GM12878 (cell line): Measurements from ENCODE around the gene AP1M2. TPM values are rescaled to one million over a fixed set of nuclear protein-coding genes. Genes with fewer than 3 reads are reported as not detected.

ENCODE experiments used
- ATAC-seq: fragments of 200-7000 bp; cut with Tn5 transposase; 3 replicates; pipeline ENCODE4 v1.9.1; 2020; ENCODE audit warnings: mild to moderate bottlenecking, moderate library complexity
- BruUV-seq: library from RNA; stranded (reverse); fragments of 400-500 nt; replicated peaks from 2 replicates; lab custom pipeline; 2021; lab: Mats Ljungman, UMichigan
- CTCF ChIA-PET: fragments of 300-600 bp; sonication (Branson Sonifier 250); formaldehyde crosslinking; extraction: SDS; loops from one replicate; lab custom pipeline; 2021; ENCODE audit warnings: inconsistent platforms; lab: Yijun Ruan, JAX
- POLR2A ChIA-PET: fragments of 350-600 bp; formaldehyde crosslinking; extraction: SDS; loops from one replicate; lab custom pipeline; 2021; ENCODE audit warnings: inconsistent platforms; lab: Charles Lee
- RAD21 ChIA-PET: fragments of 300-600 bp; sonication (Branson Sonifier 250); formaldehyde crosslinking; loops from one replicate; lab custom pipeline; 2023; ENCODE audit warnings: antibody characterized with exemption; ENCODE audit not compliant: unreplicated experiment; lab: Charles Lee
- SMC1A ChIA-PET: fragments of 300-600 bp; sonication (Branson Sonifier 250); formaldehyde crosslinking; loops from one replicate; lab custom pipeline; 2023; ENCODE audit not compliant: unreplicated experiment, uncharacterized antibody; lab: Charles Lee
- DNase-seq: peaks from one replicate; pipeline ENCODE4 v3.0.0-alpha.2; 2011; ENCODE audit warnings: low read depth, low spot score
- FAIRE-seq: peaks from 3 replicates; lab custom pipeline; 2011; peaks lifted over from hg19 to GRCh38; lab: Jason Lieb, UNC
- H2AFZ ChIP-seq: 2 replicates; pipeline ENCODE4 v1.6.0; 2011; ENCODE audit warnings: low read depth, low read length, control low read depth; ENCODE audit not compliant: control insufficient read depth
- H3K27ac ChIP-seq: 2 replicates; pipeline ENCODE4 v1.5.1; 2011; ENCODE audit warnings: control low read depth; ENCODE audit not compliant: control insufficient read depth, insufficient read depth
- H3K27me3 ChIP-seq, 2 experiments: replicated peaks in 1 of 2; 2 replicates each; pipeline versions ENCODE4 v1.6.0 to v1.6.1; 2011; ENCODE audit warnings: low read length in 1 of 2; ENCODE audit not compliant: control insufficient read depth in 2 of 2, insufficient read depth in 2 of 2
- H3K36me3 ChIP-seq, 2 experiments: 2 replicates each; pipeline ENCODE4 v1.5.1; 2011; ENCODE audit warnings: low read length in 1 of 2; ENCODE audit not compliant: control insufficient read depth in 2 of 2, insufficient read depth in 2 of 2
- H3K4me1 ChIP-seq: 2 replicates; pipeline ENCODE4 v1.6.1; 2011; ENCODE audit warnings: mild to moderate bottlenecking, low read length, moderate library complexity, mixed read lengths; ENCODE audit not compliant: control insufficient read depth, insufficient read depth
- H3K4me2 ChIP-seq: 2 replicates; pipeline ENCODE4 v1.6.0; 2011; ENCODE audit warnings: control low read depth; ENCODE audit not compliant: control insufficient read depth, insufficient read depth
- H3K4me3 ChIP-seq: fragments of 200-600 bp; sonication (generic); 2 replicates; pipeline ENCODE4 v1.5.1; 2016
- H3K79me2 ChIP-seq: 2 replicates; pipeline ENCODE4 v1.6.0; 2011; ENCODE audit warnings: low read length; ENCODE audit not compliant: control insufficient read depth, insufficient read depth
- H3K9ac ChIP-seq: 2 replicates; pipeline ENCODE4 v1.8.0; 2011; ENCODE audit warnings: low read length, control low read depth, mixed read lengths; ENCODE audit not compliant: control insufficient read depth, insufficient read depth
- H3K9me3 ChIP-seq: replicated peaks from 3 replicates; pipeline ENCODE4 v1.5.1; 2011; ENCODE audit warnings: mild to moderate bottlenecking, low read length; ENCODE audit not compliant: control insufficient read depth, insufficient read depth
- H4K20me1 ChIP-seq: 2 replicates; pipeline ENCODE4 v1.6.0; 2011; ENCODE audit not compliant: control insufficient read depth, insufficient read depth
- FOXM1 ChIP-seq: IDR thresholded peaks from 2 replicates; pipeline ENCODE4 v1.6.1; 2012; ENCODE audit warnings: low read depth, mild to moderate bottlenecking, inconsistent platforms, low read length, moderate library complexity
- HDAC2 ChIP-seq: fragments of 200-600 bp; sonication (generic); IDR thresholded peaks from 2 replicates; pipeline ENCODE4 v1.6.1; 2017
- HDGF ChIP-seq: fragments of 450-650 bp; IDR thresholded peaks from 2 replicates; pipeline ENCODE4 v1.6.1; 2016; ENCODE audit warnings: antibody characterized with exemption
- RELA ChIP-seq: fragments of 450-650 bp; IDR thresholded peaks from 2 replicates; pipeline ENCODE4 v1.8.0; 2014; ENCODE audit warnings: borderline replicate concordance; ENCODE audit not compliant: partially characterized antibody
- SMAD1 ChIP-seq: fragments of 450-650 bp; IDR thresholded peaks from 2 replicates; pipeline ENCODE4 v1.6.1; 2018; ENCODE audit warnings: mild to moderate bottlenecking, low read depth; ENCODE audit not compliant: partially characterized antibody
- SRF ChIP-seq, 2 experiments: IDR thresholded peaks; 2 replicates each; pipeline ENCODE4 v1.6.1; 2011; ENCODE audit warnings: low read depth in 2 of 2, low read length in 2 of 2, mild to moderate bottlenecking in 1 of 2, moderate library complexity in 1 of 2
- STAT3 ChIP-seq: IDR thresholded peaks from 2 replicates; pipeline ENCODE4 v1.6.1; 2011; ENCODE audit warnings: low read depth, low read length, improper control_type of control experiment
- TAF1 ChIP-seq: IDR thresholded peaks from 2 replicates; pipeline ENCODE4 v1.6.1; 2011; ENCODE audit warnings: mild to moderate bottlenecking, low read depth, low read length, borderline replicate concordance
- USF2 ChIP-seq: IDR thresholded peaks from 2 replicates; pipeline ENCODE4 v1.6.1; 2011; ENCODE audit warnings: low read depth, low read length, improper control_type of control experiment, borderline replicate concordance
- ZZZ3 ChIP-seq: IDR thresholded peaks from 2 replicates; pipeline ENCODE4 v1.6.1; 2011; ENCODE audit warnings: low read depth; ENCODE audit not compliant: control insufficient read depth, insufficient read length
- WGBS: methylation state at CpG from one replicate; pipeline ENCODE4 v1.1.6; 2016; ENCODE audit warnings: low lambda C conversion rate; ENCODE audit not compliant: insufficient replicate concordance, insufficient coverage; ENCODE audit errors: missing lambda C conversion rate; 5-methylcytosine and 5-hydroxymethylcytosine counted together
- in situ Hi-C: fragments of 300-500 bp; cut with MboI; formaldehyde crosslinking; loops from 9 replicates; pipeline ENCODE4 v1.14.3; 2018; ENCODE audit warnings: mixed read lengths
- intact Hi-C: fragments of 100-400 bp; cut with micrococcal nuclease; formaldehyde crosslinking; loops from one replicate; pipeline ENCODE4 v1.14.2; 2022; ENCODE audit not compliant: unreplicated experiment
- polyA plus RNA-seq, 11 experiments: library from polyadenylated mRNA; depleted of rRNA in 4 of 11; unstranded in 6 of 11; stranded (reverse) in 5 of 11; fragments of >200 nt; fragmentation: Nextera tagmentation in 4 of 11; fragmentation: Illumina TruSeq in 1 of 11; extraction: Ambion mirVana in 4 of 11; extraction: Trizol in 1 of 11; gene quantifications; 1 replicate in 1 of 11; 2 replicates in 10 of 11; pipeline versions ENCODE4 v1.2.1 to v1.2.3, GENCODE V29; 2011 to 2016; ENCODE audit warnings: inconsistent platforms in 2 of 11, missing spikeins in 2 of 11, low read depth in 1 of 11
- total RNA-seq, 4 experiments: library from RNA; depleted of rRNA in 3 of 4; stranded (reverse); fragments of >200 nt in 3 of 4; fragmentation: Illumina TruSeq in 1 of 4; extraction: Trizol in 1 of 4; gene quantifications; 2 replicates each; pipeline versions ENCODE4 v1.2.1 to v1.2.3, GENCODE V29; 2013 to 2021

The AP1M2 gene
- total and polyA plus RNA-seq, 10 of the 15 experiments (the other 5 are each of a cell fraction or from before 2014, with no cell fraction given) = 0.72 TPM; not detected in 9

- Histone ChIP-seq H2AFZ (no peak overlapping the region), H3K27ac (no peak overlapping the region), H3K79me2 (no peaks in the 10 kb centered on the region), H3K4me1 (no peaks in the 10 kb centered on the region), H3K4me3 (no peak overlapping the region), H3K36me3 (peaks cover 0 to 5% of the 10 kb centered on the region in 2 experiments; a peak in 2 of 4 replicates), H3K9me3 (no peaks in the 10 kb centered on the region), H3K4me2 (no peak overlapping the region), H3K27me3 (no peaks in the 10 kb centered on the region), H4K20me1 (no peaks in the 10 kb centered on the region), H3K9ac (no peak overlapping the region)
- TF ChIP-seq HDGF (no peak), SMAD1 (no peak), SRF (IDR thresholded peaks at IDR 0.05; ENCODE audit: low read depth in 2 of 2, low read length in 2 of 2) (no peak), RELA (no peak), FOXM1 (no peak), TAF1 (no peak), STAT3 (no peak), HDAC2 (no peak), ZZZ3 (no peak), USF2 (no peak)
- POLR2A ChIA-PET = no interaction called here
- BruUV-seq = no TSS peak
- RAD21 ChIA-PET = no interaction called here
- intact Hi-C loops (no loop called here), in situ Hi-C loops (no loop called here)
- DNase-seq = no peak
- SMC1A ChIA-PET = no interaction called here
- CTCF ChIA-PET = no interaction called here
- ATAC-seq = no peak
- WGBS = 92% methylated on average over 8 of the region's 10 CpGs
- no peak for FAIRE-seq
Measured at GRCh38 chr19:10625762-10626138, 38.6 kb upstream of the AP1M2 start.
